ENCODE results near the gene ZNF385B.

Gene ZNF385B

DNA sequence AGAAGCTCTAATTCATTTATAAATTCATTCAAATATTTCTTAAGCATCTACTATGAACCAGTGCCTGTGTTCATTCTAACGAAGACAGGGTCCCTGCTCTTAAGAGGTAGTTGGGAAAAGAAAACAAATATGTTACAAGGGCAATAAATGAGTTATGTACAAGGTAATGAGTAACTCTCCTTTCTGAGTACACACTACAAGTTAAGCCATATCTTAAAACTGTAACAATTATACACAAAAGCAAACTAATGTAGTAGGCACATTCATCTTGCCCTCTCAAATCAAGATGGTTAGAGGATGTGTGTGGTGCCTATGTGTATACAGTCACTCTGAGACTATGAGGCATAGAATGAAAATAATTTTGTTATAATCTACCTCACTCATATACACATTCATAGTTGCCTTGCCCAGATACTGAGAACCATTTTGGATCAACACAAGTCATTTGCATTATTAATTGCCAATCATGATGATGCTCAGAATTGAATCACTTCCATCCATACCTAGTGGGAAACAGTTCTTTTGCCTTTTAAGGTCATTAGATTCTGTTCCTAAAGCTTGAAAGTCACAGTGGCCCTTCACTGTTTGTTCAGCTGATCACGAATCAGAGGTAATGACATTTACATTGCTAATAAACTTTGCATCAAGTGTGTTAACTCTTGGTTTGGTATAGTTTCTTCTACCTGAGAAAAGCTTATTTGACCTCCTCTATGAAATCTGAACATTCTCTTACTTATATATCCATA, 283.1 kb downstream of the ZNF385B start:
- DNase-seq, result no peak

DNA sequence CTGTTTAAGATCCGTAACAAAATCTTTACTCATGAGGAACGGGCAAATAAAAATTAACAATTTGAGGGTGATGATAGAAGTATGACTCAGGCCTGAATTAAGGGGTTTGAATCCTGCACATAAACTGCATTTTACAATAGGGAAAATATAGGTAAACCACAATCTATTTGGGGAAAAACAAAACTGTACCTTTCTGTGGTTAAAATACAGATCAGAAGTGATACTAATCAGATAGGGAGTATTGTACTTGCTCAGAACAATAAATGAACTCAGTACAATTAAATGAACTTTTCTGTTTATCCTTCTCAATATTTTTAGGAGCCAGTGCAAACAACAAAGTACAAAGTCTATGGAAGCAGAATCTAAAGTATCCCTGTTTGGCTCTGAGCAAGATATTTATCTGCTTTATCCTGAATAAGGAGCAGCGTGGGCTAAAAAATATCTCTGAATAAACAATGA, 287.3 kb downstream of the ZNF385B start:
- DNase-seq, result no peak

DNA sequence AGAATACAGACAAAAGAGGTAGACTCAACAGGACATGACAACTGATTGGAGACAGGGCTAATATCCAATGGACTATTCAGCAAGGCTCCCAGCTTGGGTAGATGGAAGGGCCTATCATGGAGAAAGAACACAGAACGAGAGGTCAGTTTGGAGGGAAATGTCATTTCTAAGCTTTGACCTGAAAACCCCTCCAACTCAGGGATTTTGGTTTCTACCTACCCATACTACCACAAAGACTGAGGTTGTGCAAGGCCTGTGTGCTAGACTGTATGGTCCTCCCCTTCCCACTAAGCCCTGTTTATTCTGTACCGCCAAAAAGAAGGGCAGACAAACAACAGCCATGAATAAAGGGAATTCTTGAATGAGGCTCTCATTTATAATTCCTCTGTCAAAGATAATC, 288.9 kb downstream of the ZNF385B start:
- no peak for DNase-seq

DNA sequence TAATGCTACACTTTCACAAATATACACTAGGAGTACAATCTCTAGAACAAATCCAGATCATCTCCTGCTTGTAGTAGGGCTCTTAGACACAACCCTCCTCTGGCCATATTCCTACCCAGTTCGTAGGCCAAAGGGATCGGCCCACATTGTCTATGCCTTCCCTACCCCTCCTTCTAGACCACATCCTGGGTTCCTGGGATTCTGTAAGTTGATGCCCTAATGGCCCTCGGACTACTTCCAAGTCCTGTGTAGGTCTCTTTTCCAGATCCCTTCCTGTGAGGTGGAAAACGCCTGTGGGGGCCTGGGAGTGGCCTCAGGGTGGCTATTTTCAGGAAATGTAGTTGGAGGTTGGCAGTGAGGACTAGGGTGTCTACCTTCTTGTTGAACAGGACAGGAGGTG, 289.7 kb downstream of the ZNF385B start:
- no peak for DNase-seq

DNA sequence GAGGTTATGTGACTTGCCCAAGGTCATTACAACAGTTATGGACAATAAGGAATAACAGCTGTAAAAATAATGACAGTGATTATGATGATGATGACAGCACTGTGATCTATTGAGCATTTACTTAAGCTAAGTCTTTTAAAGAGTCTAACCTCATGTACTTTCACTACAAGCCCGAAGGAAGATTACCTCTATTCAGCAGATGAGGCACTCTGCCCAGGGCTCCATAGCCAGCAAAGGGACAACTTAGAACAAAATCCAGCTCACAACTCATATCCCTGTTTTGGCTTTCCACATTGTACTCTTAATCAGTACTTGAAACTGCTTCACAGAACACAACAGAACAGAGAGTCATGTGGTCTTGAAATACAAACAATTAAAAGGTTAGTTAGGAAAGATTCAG, 290.2 kb downstream of the ZNF385B start:
- no peak for DNase-seq

- no peak for DNase-seq
Measured at GRCh38 chr2:179569831-179570233, 291.6 kb downstream of the ZNF385B start.

GRCh38 chr2:179565807-179566206, 295.6 kb downstream of the ZNF385B start:
- no peak for DNase-seq

DNA sequence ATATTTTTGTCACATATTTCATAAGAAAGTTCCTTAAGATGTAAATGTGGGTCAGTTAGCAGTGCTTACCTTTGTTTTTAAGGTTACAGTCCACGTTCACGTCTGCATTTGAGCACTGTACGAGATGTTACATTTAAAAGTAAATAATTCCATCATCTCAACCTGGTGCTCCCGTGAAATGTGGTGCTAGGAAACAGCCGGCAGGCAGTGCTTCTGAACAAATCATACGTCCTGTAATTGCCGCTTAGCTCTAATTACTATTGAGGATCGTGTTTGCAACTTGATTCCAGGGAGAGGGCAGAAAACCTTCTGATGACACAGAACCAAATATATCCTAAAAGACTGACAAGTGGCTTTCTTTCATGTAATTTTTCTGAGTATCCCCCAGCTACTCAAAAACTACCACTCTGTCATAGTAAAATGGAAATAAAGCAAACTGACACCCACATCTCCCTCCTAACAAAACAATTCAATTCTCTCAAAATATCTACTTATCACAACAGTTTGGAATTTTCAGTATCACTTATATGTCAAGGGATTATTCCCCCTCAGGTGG, 299.0 kb downstream of the ZNF385B start:
- DNase-seq, result peak; percentile 4

DNA sequence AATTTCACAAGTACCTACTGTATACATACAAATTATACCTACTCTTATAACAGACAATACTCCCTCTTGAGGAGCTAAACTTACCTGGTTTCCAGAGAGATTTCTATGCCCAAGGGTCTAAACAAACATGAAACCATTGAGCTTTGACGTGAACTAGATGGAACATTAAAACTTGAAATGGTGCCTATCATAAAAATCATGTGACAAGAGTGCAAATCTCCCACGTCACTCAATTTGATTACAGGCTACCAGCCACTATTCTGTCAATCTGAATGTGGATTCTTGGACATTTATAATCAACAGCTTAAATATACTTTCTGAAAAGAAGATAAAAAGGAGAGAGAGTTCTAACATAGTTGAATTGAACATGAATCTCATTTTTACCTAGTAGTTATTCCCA, 299.7 kb downstream of the ZNF385B start:
- no peak for DNase-seq

DNA sequence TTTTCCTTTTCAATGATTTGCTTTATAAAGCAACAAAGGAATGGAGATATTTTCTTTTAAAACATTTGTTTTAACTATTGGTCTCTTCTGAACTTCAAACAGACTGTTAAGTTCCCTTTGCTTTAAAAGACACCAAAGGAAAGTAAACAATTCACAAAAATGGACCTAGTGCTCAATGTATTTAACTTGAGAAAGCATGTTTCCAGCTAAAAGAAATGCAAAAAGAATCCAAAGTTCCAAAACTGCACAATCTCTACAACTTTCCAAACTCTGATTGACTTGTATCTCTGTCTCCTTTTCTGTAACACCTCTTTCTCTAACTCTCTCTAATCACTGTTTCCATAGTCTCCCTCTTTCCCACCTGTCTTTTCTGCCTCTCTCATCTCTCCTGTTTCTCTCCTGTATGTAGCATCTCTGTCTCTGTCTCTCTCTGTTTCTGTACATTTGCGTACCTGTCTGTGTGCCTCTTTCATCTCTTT, 301.1 kb downstream of the ZNF385B start:
- no peak for DNase-seq

- DNase-seq, result no peak
Measured at GRCh38 chr2:179559108-179559806, 302.2 kb downstream of the ZNF385B start.

- DNase-seq, result no peak
Measured at GRCh38 chr2:179558010-179558934, 303.1 kb downstream of the ZNF385B start.

DNA sequence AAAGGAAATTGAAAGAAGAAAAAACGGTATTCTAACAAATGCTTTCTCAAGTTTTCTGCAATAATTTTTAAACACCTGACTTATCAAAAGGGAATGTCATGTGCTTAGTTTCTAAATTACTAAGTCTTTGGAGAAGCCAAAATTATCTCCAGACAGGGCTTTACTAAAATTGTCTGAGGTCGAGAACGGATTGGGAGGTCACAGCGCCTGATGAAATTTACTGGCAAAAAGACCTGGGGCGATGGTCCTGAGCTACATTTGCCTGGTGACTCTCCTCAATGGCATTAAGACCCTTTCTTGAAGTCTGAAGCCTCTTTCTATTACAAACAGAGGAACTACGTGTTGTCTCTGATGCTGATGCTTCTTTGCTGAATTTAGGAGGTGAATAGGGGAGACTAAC, 305.0 kb downstream of the ZNF385B start:
- no peak for DNase-seq

GRCh38 chr2:179555691-179556283, 305.6 kb downstream of the ZNF385B start:
- DNase-seq, result no peak

GRCh38 chr2:179554639-179555386, 306.6 kb downstream of the ZNF385B start:
- no peak for DNase-seq

GRCh38 chr2:179553382-179553781, 308.0 kb downstream of the ZNF385B start:
- no peak for DNase-seq

DNA sequence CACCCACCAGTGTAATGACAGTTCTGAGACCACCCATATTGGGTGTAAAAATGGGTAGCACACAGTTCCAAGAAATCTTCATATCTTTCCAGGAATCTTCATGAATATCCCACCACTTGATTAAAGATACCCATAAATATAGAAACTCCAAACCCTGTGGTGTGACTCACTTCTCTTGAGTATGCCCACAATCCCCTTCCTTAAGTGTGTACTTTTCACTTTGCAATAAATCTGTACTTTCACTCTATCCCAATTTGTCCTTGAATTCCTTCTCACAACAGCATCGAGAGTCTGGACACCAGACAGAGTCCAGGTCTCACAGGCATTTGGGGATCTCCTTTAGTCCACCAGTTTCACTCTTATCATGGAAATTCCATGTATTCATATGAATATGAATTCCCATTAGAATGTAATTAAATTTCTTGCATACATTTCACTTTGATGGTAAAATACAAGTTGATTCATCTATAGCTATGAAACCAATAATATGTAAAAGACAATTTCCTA, 309.8 kb downstream of the ZNF385B start:
- DNase-seq, result no peak

- no peak for DNase-seq
Measured at GRCh38 chr2:179550849-179551248, 310.6 kb downstream of the ZNF385B start.

GRCh38 chr2:179550214-179550613, 311.2 kb downstream of the ZNF385B start:
- DNase-seq, result no peak

GRCh38 chr2:179546656-179547055, 314.8 kb downstream of the ZNF385B start:
- DNase-seq, result no peak

GRCh38 chr2:179545024-179545423, 316.4 kb downstream of the ZNF385B start:
- DNase-seq, result no peak
